Testis (tissue), 2 donors: ENCODE measurements around the gene NUP93.

Experiments used
- CTCF ChIP-seq, 3 experiments: fragments of 450-650 bp in 2 of 3; fragments of 200-600 bp in 1 of 3; sonication (generic) in 1 of 3; IDR thresholded peaks; one replicate each; pipeline ENCODE4 v1.5.1; 2016 to 2019; ENCODE audit warnings: antibody characterized with exemption in 3 of 3, mild to moderate bottlenecking in 2 of 3, moderate library complexity in 1 of 3
- POLR2A ChIP-seq: fragments of 450-650 bp; IDR thresholded peaks from one replicate; pipeline ENCODE4 v1.6.1; 2017; ENCODE audit warnings: antibody characterized with exemption, mild to moderate bottlenecking, moderate library complexity

- TF ChIP-seq CTCF (IDR thresholded peaks at IDR 0.05) (no peak), POLR2A (no peak)
These were observed 100.7 kb downstream of the NUP93 start for GRCh38 chr16:56830669-56831068.
